Measurements from ENCODE around the gene TNK1.
"Not testable (repeated sequence)": the region's sequence is repeated elsewhere in the genome, so short reads cannot be mapped to it uniquely, and the experiment has no call there.

TNK1 gene

GRCh38 chr17:7355573-7355972, 25.3 kb upstream of the TNK1 start:
- DNase-seq = no peak

GRCh38 chr17:7356072-7356549, 24.8 kb upstream of the TNK1 start:
- peak; percentile 75 for DNase-seq

GRCh38 chr17:7356756-7357155, 24.1 kb upstream of the TNK1 start:
- no peak for DNase-seq

GRCh38 chr17:7357381-7357780, 23.5 kb upstream of the TNK1 start:
- DNase-seq = no peak

- DNase-seq = no peak
Observed at GRCh38 chr17:7361906-7362305, 19.0 kb upstream of the TNK1 start.

GRCh38 chr17:7363311-7363710, 17.6 kb upstream of the TNK1 start:
- no peak for DNase-seq

- DNase-seq = not testable (repeated sequence)
Observed at GRCh38 chr17:7365963-7366362, 14.9 kb upstream of the TNK1 start.

- no peak for DNase-seq
Observed at GRCh38 chr17:7367083-7367482, 13.8 kb upstream of the TNK1 start.

- no peak for DNase-seq
Observed at GRCh38 chr17:7367918-7368598, 12.8 kb upstream of the TNK1 start.

- not testable (repeated sequence) for DNase-seq
Observed at GRCh38 chr17:7368599-7368994, 12.3 kb upstream of the TNK1 start.

GRCh38 chr17:7369825-7370224, 11.1 kb upstream of the TNK1 start:
- no peak for DNase-seq

GRCh38 chr17:7370853-7371252, 10.0 kb upstream of the TNK1 start:
- DNase-seq = no peak

- DNase-seq = no peak
Observed at GRCh38 chr17:7374353-7374752, 6.5 kb upstream of the TNK1 start.

GRCh38 chr17:7379134-7379533, 1.8 kb upstream of the TNK1 start:
- DNase-seq = no peak

GRCh38 chr17:7380321-7380720, 568 bp upstream of the TNK1 start:
- no peak for DNase-seq

- no peak for DNase-seq
Observed at GRCh38 chr17:7382901-7383300, 2.0 kb downstream of the TNK1 start.

GRCh38 chr17:7383371-7383741, 2.5 kb downstream of the TNK1 start:
- DNase-seq = no peak

GRCh38 chr17:7383742-7384488, 3.0 kb downstream of the TNK1 start:
- DNase-seq = peak; percentile 81

- no peak for DNase-seq
Observed at GRCh38 chr17:7384489-7385081, 3.7 kb downstream of the TNK1 start.

- DNase-seq = no peak
Observed at GRCh38 chr17:7388856-7389255, 8.0 kb downstream of the TNK1 start.

GRCh38 chr17:7389924-7390910, 9.3 kb downstream of the TNK1 start:
- DNase-seq = no peak

- no peak for DNase-seq
Observed at GRCh38 chr17:7391307-7391706, 10.4 kb downstream of the TNK1 start.
